Astrocyte (in vitro differentiated cells and primary cell): ENCODE data around the gene SND1.

Experiments used
- CTCF ChIP-seq: IDR thresholded peaks from 2 replicates; pipeline ENCODE4 v1.5.1; 2011; ENCODE audit warnings: low read depth, mild to moderate bottlenecking, inconsistent platforms, low read length, moderate library complexity; ENCODE audit not compliant: insufficient read depth
- EZH2 ChIP-seq: IDR thresholded peaks from 2 replicates; pipeline ENCODE4 v1.6.1; 2012; ENCODE audit warnings: mild to moderate bottlenecking, low read length, inconsistent platforms; ENCODE audit not compliant: insufficient read depth

- TF ChIP-seq CTCF (no peak), EZH2 (no peak)
Measured at GRCh38 chr7:127625331-127625730, 26.7 kb upstream of the SND1 start.
